Measurements from ENCODE around the gene MTFR1L. TPM values are rescaled to one million over a fixed set of nuclear protein-coding genes. Genes with fewer than 3 reads are reported as not detected.

Gene MTFR1L
- total and polyA plus RNA-seq, 9 of the 15 experiments (the other 6 are each of a cell fraction or from before 2014, with no cell fraction given), result 41.4 to 98.5 (median 53.7) TPM

GRCh38 chr1:25817840-25818501 lies 1.8 kb upstream of the MTFR1L start:
- Histone ChIP-seq H4K20me1 (replicated peaks; ENCODE audit: control insufficient read depth, insufficient read depth, low read length) (peaks cover 16% of the 10 kb centered on the region), H3K79me2 (ENCODE audit: control insufficient read depth, insufficient read depth, low read length) (peaks cover 46% of the 10 kb centered on the region), H3K4me3 (no peak overlapping the region), H3K27ac (ENCODE audit: extremely low read depth, low read depth, low read length) (peak overlapping the region; percentile 91), H2AFZ (ENCODE audit: low read depth, low read length) (peak overlapping the region; percentile 90), H3K36me3 (ENCODE audit: control insufficient read depth, insufficient read depth, low read length) (peaks cover 11% of the 10 kb centered on the region), H3K4me1 (replicated peaks in 1 of 2; ENCODE audit: control insufficient read depth in 2 of 2, insufficient read depth in 2 of 2, low read length in 2 of 2) (peaks cover 34 to 61% of the 10 kb centered on the region in 2 experiments), H3K9me1 (ENCODE audit: control insufficient read depth, insufficient read depth, low read length) (no peaks in the 10 kb centered on the region), H3K27me3 (ENCODE audit: control insufficient read depth in 2 of 2, insufficient read depth in 2 of 2, low read length in 2 of 2) (no peaks in the 10 kb centered on the region), H3K9me3 (replicated peaks; ENCODE audit: control insufficient read depth, insufficient read depth, low read depth, low read length) (no peaks in the 10 kb centered on the region), H3K9ac (ENCODE audit: insufficient read depth in 1 of 2, low read depth in 2 of 2, low read length in 2 of 2) (peak overlapping the region; percentile 84 to 92), H3K4me2 (ENCODE audit: insufficient read depth, low read length) (peak overlapping the region; percentile 89)
- ATAC-seq, result 0 out of 3 replicates have a peak, but pooled peaks have one; percentile 1
- ChIA-PET POLR2A (interaction anchor here (0.7 to 6.2 kb wide), 5 partner anchors 10 to 268 kb away, joined by 3 to 56 read pairs (median 6); no protein-coding TSS in a partner anchor), CTCF (ENCODE audit: low intra/inter-chr PET ratio) (no interaction called here)
- 20% methylated on average over 8 of the region's 8 CpGs for WGBS (ENCODE audit: insufficient coverage, low coverage, missing lambda C conversion rate)
- no TSS peak for BruUV-seq (replicated peaks)
- DNase-seq (ENCODE audit: extremely low read depth in 1 of 4, low spot score in 3 of 4), result peak; percentile 54 to 67 (median 55)
- in situ Hi-C loops (cut with MboI) (loop anchor here (10.0 kb wide), 1 partner anchor 413 kb away; no protein-coding TSS in a partner anchor), intact Hi-C loops (cut with micrococcal nuclease) (no loop called here)
- FAIRE-seq, result peak; percentile 85
- no peak for TF ChIP-seq ZBED1 (IDR thresholded peaks at IDR 0.05)
- TF ChIP-seq ZBTB7A (IDR thresholded peaks at IDR 0.05; ENCODE audit: borderline replicate concordance, control insufficient read depth, low read depth, low read length), result peak; percentile 22; the same call in 1 of the 2 replicates
- TF ChIP-seq MAX (CRISPR knock-in tag; IDR thresholded peaks at IDR 0.05), result peak; percentile 44; the same call in 1 of the 2 replicates
- TF ChIP-seq CBX3 (IDR thresholded peaks at IDR 0.05; ENCODE audit: borderline replicate concordance in 1 of 2, low read length in 2 of 2), result 0 out of 3 replicates have a peak, but pooled peaks of 1 of the 2 experiments have one; percentile 20
- peak; percentile 61 for TF ChIP-seq MTA1 (IDR thresholded peaks at IDR 0.05; ENCODE audit: borderline replicate concordance)
- peak; percentile 51; the same call in 1 of the 2 replicates for TF ChIP-seq ZNF740 (CRISPR knock-in tag; IDR thresholded peaks at IDR 0.05)
- TF ChIP-seq ZNF740 (tag; IDR thresholded peaks at IDR 0.05), result no peak
- TF ChIP-seq RBM39 (optimal IDR thresholded peaks at IDR 0.05; ENCODE audit: low read depth, low read length), result no peak
- TF ChIP-seq PBX2 (CRISPR knock-in tag; IDR thresholded peaks at IDR 0.05; ENCODE audit: low read depth), result no peak
- peak; percentile 75 for TF ChIP-seq PBX2 (tag; conservative IDR thresholded peaks at IDR 0.05; ENCODE audit: low read depth)
- TF ChIP-seq POLR2AphosphoS2 (IDR thresholded peaks at IDR 0.05; ENCODE audit: low read length), result peak; percentile 90
- TF ChIP-seq NBN (IDR thresholded peaks at IDR 0.05; ENCODE audit: low read depth), result peak; percentile 49; the same call in 1 of the 2 replicates
- 0 out of 2 replicates have a peak, but pooled peaks have one; percentile 22 for TF ChIP-seq ARID1B (IDR thresholded peaks at IDR 0.05)
- peak; percentile 36; the same call in 1 of the 2 replicates for TF ChIP-seq SMARCA4 (IDR thresholded peaks at IDR 0.05)
- no peak for TF ChIP-seq ZNF282 (CRISPR knock-in tag; IDR thresholded peaks at IDR 0.05)
- peak; percentile 81 for TF ChIP-seq CTCFL (IDR thresholded peaks at IDR 0.05; ENCODE audit: borderline replicate concordance, insufficient read depth, low read depth, low read length, poor library complexity, severe bottlenecking)
